ENCODE measurements around the gene CEP95. TPM values are rescaled to one million over a fixed set of nuclear protein-coding genes. Genes with fewer than 3 reads are reported as not detected.

The CEP95 gene
- total RNA-seq, 4 donors from 2014 or later = 18.6 to 52.0 (median 33.2) TPM

GRCh38 chr17:64554028-64554637, 47.4 kb downstream of the CEP95 start:
- no peak for ATAC-seq
- Histone ChIP-seq H3K9me3 (no peaks in the 10 kb centered on the region), H3K4me3 (no peak overlapping the region), H3K4me1 (peaks cover 0 to 5% (median 4%) of the 10 kb centered on the region in 3 donors), H3K27ac (no peak overlapping the region), H3K36me3 (peaks cover 0 to 79% of the 10 kb centered on the region in 2 donors), H3K27me3 (no peaks in the 10 kb centered on the region)
- TF ChIP-seq POLR2AphosphoS5 (IDR thresholded peaks at IDR 0.05) (no peak), EP300 (IDR thresholded peaks at IDR 0.05) (no peak), POLR2A (IDR thresholded peaks at IDR 0.05) (no peak), CTCF (IDR thresholded peaks at IDR 0.05) (no peak)

GRCh38 chr17:64555281-64555680, 48.5 kb downstream of the CEP95 start:
- WGBS, 2 donors (ENCODE audit: low coverage in 1 of 2) = 66 to 75% methylated on average over 4 of the region's 4 CpGs
- Histone ChIP-seq H3K36me3 (peaks cover 0 to 79% of the 10 kb centered on the region in 2 donors), H3K27me3 (no peaks in the 10 kb centered on the region), H3K9me3 (no peaks in the 10 kb centered on the region), H3K27ac (no peak overlapping the region), H3K4me1 (peaks cover 0 to 5% (median 4%) of the 10 kb centered on the region in 3 donors), H3K4me3 (no peak overlapping the region)
- no peak for ATAC-seq
- TF ChIP-seq EP300 (IDR thresholded peaks at IDR 0.05) (no peak), POLR2AphosphoS5 (IDR thresholded peaks at IDR 0.05) (no peak), CTCF (IDR thresholded peaks at IDR 0.05) (no peak), POLR2A (IDR thresholded peaks at IDR 0.05) (no peak)

GRCh38 chr17:64564098-64564497, 57.3 kb downstream of the CEP95 start:
- no peaks in the 10 kb centered on the region for H3K27me3 ChIP-seq
- no peak overlapping the region for H3K4me3 ChIP-seq
- H3K27ac ChIP-seq = no peak overlapping the region
- H3K36me3 ChIP-seq = peaks cover 0 to 74% of the 10 kb centered on the region in 2 donors
- no peak for ATAC-seq
- peaks cover 0 to 14% (median 0%) of the 10 kb centered on the region in 3 donors for H3K4me1 ChIP-seq
- TF ChIP-seq POLR2AphosphoS5 (IDR thresholded peaks at IDR 0.05) (no peak), EP300 (IDR thresholded peaks at IDR 0.05) (no peak), POLR2A (IDR thresholded peaks at IDR 0.05) (no peak), CTCF (IDR thresholded peaks at IDR 0.05) (no peak)
- WGBS, 2 donors (ENCODE audit: low coverage in 1 of 2) = 100% methylated on average over 1 of the region's 1 CpG
- H3K9me3 ChIP-seq = no peaks in the 10 kb centered on the region

- no peaks in the 10 kb centered on the region for H3K9me3 ChIP-seq
- no peak for ATAC-seq
- no peak overlapping the region for H3K4me3 ChIP-seq
- peak overlapping the region in 1 of 4 donors; percentile 2 for H3K27ac ChIP-seq
- TF ChIP-seq POLR2AphosphoS5 (IDR thresholded peaks at IDR 0.05) (no peak), POLR2A (IDR thresholded peaks at IDR 0.05) (no peak), EP300 (IDR thresholded peaks at IDR 0.05) (no peak)
- peaks cover 0 to 14% (median 0%) of the 10 kb centered on the region in 3 donors for H3K4me1 ChIP-seq
- peaks cover 0 to 68% of the 10 kb centered on the region in 2 donors for H3K36me3 ChIP-seq
- H3K27me3 ChIP-seq = no peaks in the 10 kb centered on the region
Measured at GRCh38 chr17:64565563-64565962, 58.8 kb downstream of the CEP95 start.

- no peak for TF ChIP-seq POLR2AphosphoS5 (IDR thresholded peaks at IDR 0.05)
- TF ChIP-seq CTCF (IDR thresholded peaks at IDR 0.05) = no peak
- no peak for TF ChIP-seq EP300 (IDR thresholded peaks at IDR 0.05)
- no peak for TF ChIP-seq POLR2A (IDR thresholded peaks at IDR 0.05)
- Histone ChIP-seq H3K36me3 (peaks cover 0 to 52% of the 10 kb centered on the region in 2 donors), H3K27me3 (no peaks in the 10 kb centered on the region), H3K4me3 (no peak overlapping the region), H3K9me3 (no peaks in the 10 kb centered on the region), H3K4me1 (peaks cover 5 to 30% (median 8%) of the 10 kb centered on the region in 3 donors), H3K27ac (peak overlapping the region in 3 of 4 donors; percentile 42 to 53 (median 44))
- WGBS, 2 donors (ENCODE audit: low coverage in 1 of 2) = 41 to 46% methylated on average over 5 to 6 of the region's 6 CpGs
- no peak for ATAC-seq
Measured at GRCh38 chr17:64571746-64572145, 65.0 kb downstream of the CEP95 start.
